HG03280 (cell line): ENCODE results near the gene OSCAR.

ENCODE experiments used
- ATAC-seq: cut with Tn5 transposase; IDR thresholded peaks from one replicate; pipeline ENCODE4 v1.9.1; 2021; ENCODE audit warnings: mild to moderate bottlenecking, moderate library complexity; ENCODE audit not compliant: unreplicated experiment

The OSCAR gene

GRCh38 chr19:54095136-54095858 lies 5.3 kb downstream of the OSCAR start:
- no peak for ATAC-seq

- ATAC-seq = no peak
Measured at GRCh38 chr19:54094426-54095000, 6.1 kb downstream of the OSCAR start.

- no peak for ATAC-seq
Measured at GRCh38 chr19:54084410-54084809, 16.2 kb downstream of the OSCAR start.

- no peak for ATAC-seq
Measured at GRCh38 chr19:54081032-54081431, 19.6 kb downstream of the OSCAR start, which contains the start of gene TARM1. Gene TARM1 (minus strand): TSS chr19:54081365. CDS start chr19:54081340, 25 bp downstream.

- ATAC-seq = no peak
Measured at GRCh38 chr19:54077334-54077733, 23.3 kb downstream of the OSCAR start.

GRCh38 chr19:54074851-54075250 lies 25.8 kb downstream of the OSCAR start:
- ATAC-seq = no peak

GRCh38 chr19:54073829-54074228 lies 26.8 kb downstream of the OSCAR start:
- ATAC-seq = no peak

GRCh38 chr19:54069470-54069869 lies 31.1 kb downstream of the OSCAR start:
- ATAC-seq = no peak

GRCh38 chr19:54063350-54064116 lies 37.1 kb downstream of the OSCAR start, which contains the start of gene VSTM1:
Gene VSTM1 (minus strand): TSS chr19:54063897. CDS start chr19:54063777, 120 bp downstream.
- ATAC-seq = no peak

- no peak for ATAC-seq
Measured at GRCh38 chr19:54062643-54063042, 38.0 kb downstream of the OSCAR start.

GRCh38 chr19:54047616-54048015 lies 53.0 kb downstream of the OSCAR start:
- no peak for ATAC-seq

GRCh38 chr19:54045771-54046170 lies 54.8 kb downstream of the OSCAR start:
- ATAC-seq = no peak
